Stimulated activated CD4-positive, alpha-beta T cell treated with anti-CD3 and anti-CD28 coated beads, Interleukin-15, amount 100 ng/mL, for 24 hours (primary cell): ENCODE data around the gene SPPL2B.
A peak's percentile ranks its signal among the peaks of the same experiment; 100 is the strongest.
"Not testable (repeated sequence)": the region's sequence is repeated elsewhere in the genome, so short reads cannot be mapped to it uniquely, and the experiment has no call there.

ENCODE experiments used
- DNase-seq: peaks from one replicate; pipeline ENCODE4 v3.0.0-alpha.2; 2020

SPPL2B gene

GRCh38 chr19:2382530-2383222 is 54.2 kb downstream of the SPPL2B start:
- DNase-seq: no peak

DNA sequence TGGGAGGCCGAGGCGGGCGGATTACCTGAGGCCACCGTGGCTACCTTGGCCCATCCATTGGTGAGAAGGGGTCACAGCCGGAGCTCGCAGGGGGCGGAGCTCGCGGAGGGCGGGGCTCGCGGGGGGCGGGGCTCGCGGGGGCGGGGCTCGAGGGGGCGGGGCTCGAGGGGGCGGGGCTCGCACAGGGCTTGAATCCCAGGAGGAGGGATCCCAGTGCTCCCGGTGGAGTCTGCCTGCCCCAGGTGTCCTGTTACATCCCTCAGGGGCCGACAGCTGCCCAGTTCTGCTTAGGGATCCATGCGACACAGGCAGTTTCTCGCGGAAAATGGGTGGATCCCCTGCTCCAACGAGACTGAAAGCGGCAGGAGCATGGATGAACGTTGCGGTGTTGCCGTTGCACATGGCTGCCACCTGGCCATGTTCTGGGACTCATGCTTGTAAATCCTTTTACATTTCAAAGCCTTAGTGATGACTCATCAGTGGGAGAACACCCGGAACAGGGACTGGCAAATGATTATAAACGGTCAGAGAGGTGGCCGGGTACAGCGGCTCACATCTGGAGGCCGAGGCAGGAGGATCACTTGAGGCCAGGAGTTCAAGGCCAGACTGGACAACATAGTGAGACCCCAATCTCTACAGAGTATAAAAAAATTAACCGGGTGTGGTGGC is 56.7 kb downstream of the SPPL2B start:
- DNase-seq: no peak

DNA sequence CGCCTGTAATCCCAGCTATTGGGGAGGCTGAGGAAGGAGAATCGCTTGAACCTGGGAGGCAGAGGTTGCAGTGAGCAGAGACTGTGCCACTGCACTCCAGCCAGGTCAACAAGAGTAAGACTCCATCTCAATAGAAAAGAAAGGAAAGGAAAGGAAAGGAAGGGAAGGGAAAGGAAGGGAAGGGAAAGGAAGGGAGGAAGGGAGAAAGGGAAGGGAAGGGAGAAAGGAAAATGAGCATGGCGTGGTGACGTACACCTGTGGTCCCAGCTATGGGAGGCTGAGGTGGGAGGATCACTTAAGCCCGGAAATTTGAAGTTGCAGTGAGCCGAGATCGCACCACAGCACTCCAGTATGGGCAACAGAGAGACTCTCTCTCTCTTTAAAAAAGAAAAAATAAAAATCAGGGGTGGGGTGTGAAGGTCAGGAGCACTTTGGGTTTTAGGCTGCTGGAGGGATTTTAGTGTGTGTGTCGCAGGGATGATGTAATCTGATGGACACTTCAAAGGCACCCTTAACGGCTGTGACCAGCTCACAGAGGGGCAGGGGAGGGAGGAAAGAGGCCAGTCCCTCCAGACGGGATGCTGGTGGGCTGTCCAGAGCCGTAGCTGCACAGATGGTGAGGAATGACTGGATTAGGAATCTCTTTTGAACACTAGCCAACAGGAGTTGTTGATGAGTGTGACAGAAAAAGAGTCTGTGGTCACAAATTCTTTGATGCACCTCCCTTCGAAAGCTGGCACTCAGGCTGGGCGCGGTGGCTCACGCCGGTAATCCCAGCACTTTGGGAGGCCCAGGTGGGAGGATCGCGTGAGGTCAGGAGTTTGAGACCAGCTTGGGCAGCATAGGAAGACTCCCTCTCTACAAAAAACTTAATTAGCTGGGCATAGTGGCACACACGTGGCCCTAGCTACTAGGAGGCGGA is 59.1 kb downstream of the SPPL2B start:
- no peak for DNase-seq

- DNase-seq: no peak
Observed at GRCh38 chr19:2389594-2389993, 61.1 kb downstream of the SPPL2B start.

DNA sequence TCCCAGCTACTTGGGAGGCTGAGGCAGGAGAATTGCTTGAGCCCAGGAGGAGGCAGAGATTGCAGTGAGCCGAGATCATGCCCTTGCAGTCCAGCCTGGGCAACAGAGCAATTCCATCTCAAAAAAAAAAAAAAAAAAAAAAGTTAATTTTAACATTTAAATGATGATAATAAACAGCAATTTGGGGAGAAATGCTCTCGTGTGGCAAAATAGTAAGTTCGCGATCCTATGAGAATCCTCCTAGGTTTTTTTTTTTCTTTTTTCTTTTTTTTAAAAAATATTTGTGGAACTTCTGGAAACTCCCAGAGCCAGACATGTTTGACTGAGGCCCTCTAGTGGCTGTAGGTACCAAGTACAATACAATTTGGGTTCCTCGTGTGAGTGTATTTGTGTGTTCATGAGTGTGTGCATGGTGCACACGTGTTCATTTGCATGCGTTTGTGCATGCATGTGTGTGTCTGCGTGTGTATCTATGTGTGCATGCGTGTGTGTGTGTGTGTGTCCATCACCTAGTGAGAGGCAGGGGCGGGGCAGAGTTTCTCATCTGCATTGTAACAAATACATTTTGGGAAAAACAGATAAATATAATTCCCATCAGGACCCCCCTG is 62.7 kb downstream of the SPPL2B start:
- peak; percentile 39 for DNase-seq

GRCh38 chr19:2392366-2392765 is 63.9 kb downstream of the SPPL2B start:
- no peak for DNase-seq

- not testable (repeated sequence) for DNase-seq
Observed at GRCh38 chr19:2392899-2393298, 64.4 kb downstream of the SPPL2B start.

GRCh38 chr19:2394054-2394441 is 65.6 kb downstream of the SPPL2B start:
- DNase-seq: no peak

DNA sequence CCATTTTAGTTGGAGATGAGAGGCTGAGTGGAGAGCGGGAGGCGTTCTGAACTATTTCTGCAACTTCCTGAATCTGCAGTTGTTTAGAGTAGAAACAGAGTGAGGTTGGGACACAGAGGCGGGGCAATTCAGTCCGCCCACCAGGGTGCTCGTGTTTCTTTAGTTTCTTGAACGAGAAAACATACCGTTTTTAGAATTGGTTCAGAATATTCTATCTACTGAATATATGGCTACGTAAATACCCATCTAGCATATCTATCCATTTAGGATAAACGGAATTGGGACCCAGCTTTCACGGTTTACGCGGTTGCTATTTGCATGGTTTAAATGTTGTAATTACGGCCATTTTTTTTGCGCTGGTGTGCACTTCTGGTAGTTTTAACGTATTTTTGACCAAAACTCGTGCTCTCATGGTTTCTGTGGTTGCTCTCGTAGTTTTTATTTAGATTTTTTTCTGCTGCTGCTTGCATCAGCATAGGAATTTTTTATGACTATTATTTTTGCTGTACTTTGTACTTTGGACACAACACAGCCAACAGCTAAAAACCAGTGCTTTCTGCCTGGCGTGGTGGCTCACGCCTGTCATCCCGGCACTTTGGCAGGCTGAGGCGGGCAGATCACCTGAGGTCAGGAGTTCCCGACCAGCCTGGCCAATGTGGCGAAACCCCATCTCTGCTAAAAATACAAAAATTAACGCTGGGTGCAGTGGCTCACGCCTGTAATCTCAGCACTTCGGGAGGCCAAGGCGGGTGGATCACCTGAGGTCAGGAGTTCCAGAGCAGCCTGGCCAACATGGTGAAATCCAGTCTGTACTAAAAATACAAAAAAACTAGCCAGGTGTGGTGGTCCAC is 66.2 kb downstream of the SPPL2B start:
- no peak for DNase-seq

DNA sequence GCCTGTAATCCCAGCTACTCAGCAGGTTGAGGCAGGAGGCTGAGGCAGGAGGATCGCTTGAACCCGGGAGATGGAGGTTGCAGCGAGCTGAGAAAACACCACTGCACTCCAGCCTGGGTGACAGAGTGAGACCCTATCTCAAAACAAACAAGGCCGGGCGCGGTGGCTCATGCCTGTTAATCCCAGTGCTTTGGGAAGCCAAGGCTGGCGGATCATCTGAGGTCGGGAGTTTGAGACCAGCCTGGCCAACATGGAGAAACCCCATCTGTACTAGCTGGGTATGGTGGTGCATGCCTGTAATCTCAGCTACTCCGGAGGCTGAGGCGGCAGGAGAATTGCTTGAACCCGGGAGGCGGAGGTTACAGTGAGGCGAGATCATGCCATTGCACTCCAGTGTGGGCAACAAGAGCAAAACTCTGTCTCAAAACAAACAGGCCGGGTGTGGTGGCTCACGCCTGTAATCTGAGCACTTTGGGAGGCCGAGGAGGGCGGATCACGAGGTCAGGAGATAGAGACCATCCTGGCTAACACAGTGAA is 66.9 kb downstream of the SPPL2B start:
- not testable (repeated sequence) for DNase-seq

DNA sequence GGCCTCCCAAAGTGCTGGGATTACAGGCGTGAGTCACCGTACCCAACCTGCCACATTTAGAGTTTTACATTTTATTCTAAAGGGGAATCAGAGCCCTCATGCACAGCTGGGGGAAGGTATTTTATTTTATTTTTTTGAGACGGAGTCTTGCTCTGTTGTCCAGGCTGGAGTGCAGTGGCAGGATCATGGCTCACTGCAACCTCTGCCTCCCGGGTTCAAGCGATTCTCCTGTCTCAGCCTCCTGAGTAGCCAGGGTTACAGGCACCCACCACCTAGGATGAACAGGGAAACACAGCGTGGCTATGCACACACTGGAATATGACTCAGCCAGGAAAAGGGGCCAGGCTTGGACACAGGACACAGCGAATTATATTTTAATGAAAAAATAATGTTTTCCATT is 68.7 kb downstream of the SPPL2B start:
- not testable (repeated sequence) for DNase-seq

- no peak for DNase-seq
Observed at GRCh38 chr19:2398735-2399305, 70.3 kb downstream of the SPPL2B start.

DNA sequence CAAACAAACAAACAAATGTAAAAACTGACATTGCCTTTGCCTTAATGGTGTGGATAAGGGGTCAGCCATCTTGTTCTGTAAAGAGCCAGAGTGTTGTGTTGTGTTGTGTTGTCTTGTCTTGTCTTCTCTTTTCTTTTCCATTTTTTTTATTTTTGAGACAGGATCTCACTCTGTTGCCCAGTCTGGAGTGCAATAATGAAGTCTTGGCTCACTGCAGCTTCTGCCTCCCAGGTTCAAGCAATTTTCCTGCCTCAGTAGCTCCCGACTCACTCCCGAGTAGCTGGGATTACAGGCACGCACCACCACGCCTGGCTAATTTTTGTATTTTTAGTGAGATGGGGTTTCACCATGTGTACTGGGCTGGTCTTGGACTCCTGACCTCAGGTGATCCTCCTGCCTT is 71.1 kb downstream of the SPPL2B start:
- no peak for DNase-seq
